Activated CD8-positive, alpha-beta memory T cell treated with anti-CD3 and anti-CD28 coated beads, Interleukin-2, amount 10 ng/mL, durations not matched to agents 7 days and 5 days (primary cell): Measurements from ENCODE around the gene USP49. TPM values are rescaled to one million over a fixed set of nuclear protein-coding genes. Genes with fewer than 3 reads are reported as not detected.

ENCODE experiments used
- ATAC-seq: fragments of 150-1000 bp; cut with Tn5 transposase; one replicate; pipeline ENCODE4 v1.10.0; 2021; ENCODE audit warnings: moderate library complexity
- CTCF ChIA-PET: fragments of 350-600 bp; sonication (Branson Sonifier 250); formaldehyde crosslinking; loops from one replicate; lab custom pipeline; 2021; ENCODE audit warnings: antibody characterized with exemption; lab: Charles Lee
- DNase-seq: peaks from one replicate; pipeline ENCODE4 v3.0.0-alpha.2; 2020
- H3K27ac Mint-ChIP-seq: one replicate; pipeline ENCODE4 v1.8.0; 2021; ENCODE audit warnings: mild to moderate bottlenecking, mixed read lengths
- H3K27me3 Mint-ChIP-seq: one replicate; pipeline ENCODE4 v1.8.0; 2021; ENCODE audit warnings: mixed read lengths
- H3K36me3 Mint-ChIP-seq: one replicate; pipeline ENCODE4 v1.8.0; 2021; ENCODE audit warnings: mild to moderate bottlenecking, mixed read lengths
- H3K4me1 Mint-ChIP-seq: one replicate; pipeline ENCODE4 v1.8.0; 2021; ENCODE audit warnings: mixed read lengths
- H3K4me3 Mint-ChIP-seq: one replicate; pipeline ENCODE4 v1.8.0; 2021; ENCODE audit warnings: mild to moderate bottlenecking, moderate library complexity, mixed read lengths
- H3K9me3 Mint-ChIP-seq: one replicate; pipeline ENCODE4 v1.8.0; 2022; ENCODE audit warnings: low read depth, mixed read lengths
- total RNA-seq, 2 experiments: library from RNA; stranded (reverse); gene quantifications; one replicate each; pipeline ENCODE4 v1.2.3, GENCODE V29; 2021

The USP49 gene
- total RNA-seq, 2 experiments from 2014 or later, result 7.7 to 9.1 TPM

DNA sequence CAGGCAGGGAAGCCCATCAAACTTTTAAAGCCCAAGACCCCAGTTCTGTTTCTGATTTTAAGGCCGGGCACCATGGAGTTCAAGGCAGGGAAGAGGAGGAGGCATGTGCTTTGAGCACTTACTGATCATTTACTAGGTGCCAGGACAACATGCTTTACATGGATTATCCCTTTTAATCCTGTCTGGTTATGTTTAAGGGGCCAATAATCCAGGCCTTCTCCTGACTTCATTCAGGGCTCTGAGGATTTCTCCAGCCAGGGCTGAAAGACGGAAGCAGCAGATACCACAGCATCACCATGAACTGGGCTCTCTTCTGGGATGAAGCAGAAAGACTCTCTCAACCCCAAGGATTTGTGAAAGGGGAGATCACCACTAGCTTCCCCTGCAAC, 42.3 kb upstream of the USP49 start:
- no peak for DNase-seq
- ATAC-seq, result no peak
- no peaks in the 10 kb centered on the region for H3K27me3 Mint-ChIP-seq
- peak overlapping the region; percentile 86 for H3K27ac Mint-ChIP-seq
- peak overlapping the region; percentile 99 for H3K4me3 Mint-ChIP-seq
- H3K4me1 Mint-ChIP-seq, result peaks cover 61% of the 10 kb centered on the region
- H3K36me3 Mint-ChIP-seq, result peaks cover 70% of the 10 kb centered on the region
- no peaks in the 10 kb centered on the region for H3K9me3 Mint-ChIP-seq
- CTCF ChIA-PET, result interaction anchor here (0.6 to 19.6 kb wide), 11 partner anchors 8 to 153 kb away, joined by 3 to 420 read pairs (median 5); partner anchors contain the start of genes BYSL, MED20, TAF8 and TOMM6

DNA sequence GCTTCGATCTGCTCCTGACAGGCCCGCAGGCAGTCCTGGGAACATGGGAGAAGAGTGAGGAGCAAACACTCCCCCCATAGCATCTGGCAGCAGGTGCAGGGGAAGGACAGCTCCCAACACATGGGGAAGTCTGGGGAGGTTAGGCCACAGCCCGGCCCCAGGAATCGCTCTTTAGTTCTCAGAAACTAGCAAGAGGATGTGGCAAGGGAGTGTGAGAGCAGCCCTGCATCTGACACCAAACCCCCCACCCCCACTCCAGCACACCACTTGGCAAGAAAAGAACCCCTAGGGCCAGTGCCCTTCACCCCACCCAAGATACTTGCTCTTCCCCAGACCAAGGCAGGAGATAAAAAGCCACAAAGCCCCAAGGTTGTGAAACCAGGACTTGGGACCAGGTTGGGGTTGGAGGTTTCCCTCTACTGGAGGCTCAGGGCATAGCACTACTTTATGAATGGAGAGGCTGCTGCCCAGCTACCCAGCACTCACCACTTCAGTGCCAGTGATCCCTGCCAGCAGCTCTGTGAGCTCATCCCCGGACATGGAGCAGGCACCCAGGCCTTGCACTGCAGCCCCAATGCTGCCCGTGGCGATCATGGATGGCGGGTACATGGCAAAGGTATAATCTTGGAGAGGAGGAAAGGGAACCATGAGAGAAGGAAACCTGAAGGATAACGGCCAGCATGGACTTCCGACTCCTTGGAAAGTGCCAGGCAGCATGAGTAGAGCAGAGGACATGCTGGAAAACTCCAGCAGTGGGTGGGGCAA, 41.1 kb upstream of the USP49 start:
- CTCF ChIA-PET, result interaction anchor here (0.7 to 19.6 kb wide), 15 partner anchors 9 to 168 kb away, joined by 3 to 420 read pairs (median 4); partner anchors contain the start of genes BYSL, MED20, TAF8 and USP49
- H3K9me3 Mint-ChIP-seq, result no peaks in the 10 kb centered on the region
- peaks cover 81% of the 10 kb centered on the region for H3K36me3 Mint-ChIP-seq
- H3K27me3 Mint-ChIP-seq, result no peaks in the 10 kb centered on the region
- peak overlapping the region; percentile 99 for H3K4me3 Mint-ChIP-seq
- peak; percentile 75 for ATAC-seq
- H3K27ac Mint-ChIP-seq, result peak overlapping the region; percentile 86
- peaks cover 60% of the 10 kb centered on the region for H3K4me1 Mint-ChIP-seq
- DNase-seq, result peak; percentile 98

DNA sequence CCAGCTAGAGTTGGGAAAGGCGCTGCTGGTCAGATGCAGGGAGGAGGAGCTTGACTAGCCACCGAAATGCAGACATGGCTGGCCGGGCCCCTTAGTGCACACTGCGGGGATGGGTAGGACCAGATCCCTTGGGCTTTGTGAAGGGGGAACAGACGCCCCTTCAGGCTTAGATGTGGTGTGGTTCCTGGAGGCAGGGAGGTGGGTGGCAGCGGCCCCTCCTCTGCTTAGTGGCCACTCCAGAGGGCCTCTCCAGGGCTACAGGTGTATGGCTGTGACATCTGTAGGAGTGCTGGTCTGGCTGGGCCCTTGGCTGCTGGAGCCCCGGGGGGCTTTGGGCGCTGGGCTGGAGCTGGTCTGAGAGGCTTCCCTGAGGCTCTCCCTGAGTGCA, 40.5 kb upstream of the USP49 start:
- CTCF ChIA-PET, result interaction anchor here (0.7 to 19.6 kb wide), 12 partner anchors 9 to 169 kb away, joined by 3 to 420 read pairs (median 4); partner anchors contain the start of genes BYSL, MED20, TAF8 and USP49
- Mint-ChIP-seq H3K9me3 (no peaks in the 10 kb centered on the region), H3K4me3 (peak overlapping the region; percentile 99), H3K4me1 (peaks cover 60% of the 10 kb centered on the region), H3K27ac (peak overlapping the region; percentile 86), H3K27me3 (no peaks in the 10 kb centered on the region), H3K36me3 (peaks cover 81% of the 10 kb centered on the region)
- DNase-seq, result no peak
- no peak for ATAC-seq

DNA sequence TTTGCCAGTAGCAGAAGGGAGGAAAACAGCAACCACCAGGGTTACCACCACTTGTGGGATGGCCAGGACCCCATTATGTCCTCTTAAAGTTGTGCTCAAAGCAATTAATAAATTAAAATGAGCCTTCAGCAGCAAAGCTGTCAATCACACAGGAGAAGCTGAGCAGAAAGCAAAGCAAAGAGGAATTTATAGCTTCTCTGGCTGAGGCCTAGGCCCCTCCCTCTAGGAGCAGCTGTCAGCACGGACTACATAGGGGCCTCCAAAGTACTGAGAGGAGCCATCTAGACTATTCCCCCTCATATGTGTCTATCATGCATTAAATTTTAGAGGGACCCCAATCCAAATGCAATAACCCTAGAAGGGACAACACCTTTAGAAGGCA, 40.0 kb upstream of the USP49 start:
- Mint-ChIP-seq H3K27ac (peak overlapping the region; percentile 86), H3K27me3 (no peaks in the 10 kb centered on the region), H3K9me3 (no peaks in the 10 kb centered on the region), H3K4me1 (peaks cover 60% of the 10 kb centered on the region), H3K36me3 (peaks cover 76% of the 10 kb centered on the region), H3K4me3 (peak overlapping the region; percentile 99)
- no peak for ATAC-seq
- CTCF ChIA-PET, result interaction anchor here (1.1 to 19.6 kb wide), 9 partner anchors 12 to 169 kb away, joined by 3 to 420 read pairs (median 8); partner anchors contain the start of genes BYSL, MED20, TAF8 and TOMM6
- DNase-seq, result no peak

DNA sequence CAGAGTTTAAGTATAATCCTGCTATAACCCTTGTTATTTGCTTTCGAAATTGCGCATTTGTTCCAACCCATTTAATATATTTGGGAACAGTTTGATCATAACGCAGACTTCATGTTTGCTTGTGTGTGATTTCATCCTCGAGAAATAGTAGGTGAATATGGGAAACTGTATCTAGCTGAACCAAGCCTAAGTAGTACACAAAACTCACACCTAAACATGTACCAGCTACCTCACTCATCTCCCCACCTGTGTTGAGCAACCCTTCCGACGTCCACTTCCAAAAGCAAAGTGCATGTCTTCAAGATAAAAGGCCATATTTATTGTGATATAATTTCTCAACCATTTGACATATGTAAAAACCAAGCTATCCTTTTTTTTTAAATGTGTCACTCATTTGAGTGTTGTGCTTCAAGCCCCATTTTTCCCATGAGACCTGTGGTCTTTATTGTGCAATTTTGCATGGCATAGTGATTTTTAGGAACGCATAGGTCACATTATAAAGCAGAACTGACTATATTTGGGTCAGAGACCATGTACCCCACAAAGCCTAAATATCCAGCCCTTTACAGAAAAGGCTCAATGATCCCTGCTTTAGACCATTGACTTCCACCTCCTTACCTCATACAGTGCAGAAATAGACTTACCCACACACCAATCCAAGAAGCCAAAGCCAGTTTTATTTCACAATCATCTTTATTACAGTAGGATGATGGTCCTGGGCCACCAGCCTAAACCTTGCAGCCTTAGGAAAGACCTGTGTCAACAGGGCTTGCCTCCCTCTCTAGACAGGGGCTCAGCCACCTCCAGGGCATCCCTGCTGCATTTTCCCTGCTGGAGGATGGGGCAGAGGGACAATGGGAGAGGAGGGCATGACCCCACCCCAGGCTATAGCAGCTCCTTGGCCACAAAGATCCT, 39.4 kb upstream of the USP49 start:
- Mint-ChIP-seq H3K4me3 (peak overlapping the region; percentile 1), H3K36me3 (peaks cover 69% of the 10 kb centered on the region), H3K27ac (peak overlapping the region; percentile 86), H3K27me3 (no peaks in the 10 kb centered on the region), H3K9me3 (no peaks in the 10 kb centered on the region), H3K4me1 (peaks cover 60% of the 10 kb centered on the region)
- DNase-seq (no peak), ATAC-seq (no peak)
- CTCF ChIA-PET, result interaction anchor here (1.5 to 19.6 kb wide), 6 partner anchors 12 to 170 kb away, joined by 5 to 420 read pairs (median 8); partner anchors contain the start of genes BYSL, MED20, TAF8 and TOMM6

- Mint-ChIP-seq H3K27me3 (no peaks in the 10 kb centered on the region), H3K9me3 (no peaks in the 10 kb centered on the region), H3K36me3 (peaks cover 62% of the 10 kb centered on the region), H3K27ac (peak overlapping the region; percentile 77), H3K4me3 (no peak overlapping the region), H3K4me1 (peaks cover 48% of the 10 kb centered on the region)
- ATAC-seq (no peak), DNase-seq (no peak)
- CTCF ChIA-PET, result interaction anchor here (1.2 to 19.6 kb wide), 4 partner anchors 9 to 145 kb away, joined by 4 to 420 read pairs (median 92); partner anchors contain the start of genes BYSL, MED20, TAF8 and TOMM6
These were observed 37.2 kb upstream of the USP49 start for GRCh38 chr6:41932378-41932777.

- H3K4me1 Mint-ChIP-seq, result peaks cover 45% of the 10 kb centered on the region
- H3K4me3 Mint-ChIP-seq, result no peak overlapping the region
- H3K9me3 Mint-ChIP-seq, result no peaks in the 10 kb centered on the region
- no peak for ATAC-seq
- H3K36me3 Mint-ChIP-seq, result peaks cover 61% of the 10 kb centered on the region
- H3K27me3 Mint-ChIP-seq, result no peaks in the 10 kb centered on the region
- CTCF ChIA-PET, result interaction anchor here (1.3 to 19.6 kb wide), 4 partner anchors 8 to 145 kb away, joined by 3 to 420 read pairs (median 93); partner anchors contain the start of genes BYSL, MED20, TAF8 and TOMM6
- no peak for DNase-seq
- H3K27ac Mint-ChIP-seq, result peak overlapping the region; percentile 25
These were observed 36.6 kb upstream of the USP49 start for GRCh38 chr6:41931792-41932191.

GRCh38 chr6:41929924-41930323, 34.7 kb upstream of the USP49 start:
- no peaks in the 10 kb centered on the region for H3K27me3 Mint-ChIP-seq

GRCh38 chr6:41927253-41927652, 32.1 kb upstream of the USP49 start:
- peaks cover 53% of the 10 kb centered on the region for H3K36me3 Mint-ChIP-seq
- DNase-seq (no peak), ATAC-seq (no peak)
- peaks cover 43% of the 10 kb centered on the region for H3K4me1 Mint-ChIP-seq
- no peaks in the 10 kb centered on the region for H3K27me3 Mint-ChIP-seq
- peak overlapping the region; percentile 70 for H3K27ac Mint-ChIP-seq
- no peaks in the 10 kb centered on the region for H3K9me3 Mint-ChIP-seq
- CTCF ChIA-PET, result interaction anchor here (0.8 to 19.6 kb wide), 5 partner anchors 9 to 139 kb away, joined by 3 to 420 read pairs (median 3); partner anchors contain the start of genes TAF8 and TOMM6
- H3K4me3 Mint-ChIP-seq, result no peak overlapping the region

More at GRCh38 chr6:41929924-41930323, 34.7 kb upstream of the USP49 start:
- H3K27ac Mint-ChIP-seq, result peak overlapping the region; percentile 32
- DNase-seq (no peak), ATAC-seq (no peak)
- peaks cover 51% of the 10 kb centered on the region for H3K36me3 Mint-ChIP-seq
- H3K4me1 Mint-ChIP-seq, result peaks cover 33% of the 10 kb centered on the region
- CTCF ChIA-PET, result interaction anchor here (0.7 to 19.6 kb wide), 5 partner anchors 9 to 143 kb away, joined by 3 to 420 read pairs (median 5); partner anchors contain the start of genes BYSL, MED20, TAF8 and TOMM6
- H3K4me3 Mint-ChIP-seq, result no peak overlapping the region
- no peaks in the 10 kb centered on the region for H3K9me3 Mint-ChIP-seq

DNA sequence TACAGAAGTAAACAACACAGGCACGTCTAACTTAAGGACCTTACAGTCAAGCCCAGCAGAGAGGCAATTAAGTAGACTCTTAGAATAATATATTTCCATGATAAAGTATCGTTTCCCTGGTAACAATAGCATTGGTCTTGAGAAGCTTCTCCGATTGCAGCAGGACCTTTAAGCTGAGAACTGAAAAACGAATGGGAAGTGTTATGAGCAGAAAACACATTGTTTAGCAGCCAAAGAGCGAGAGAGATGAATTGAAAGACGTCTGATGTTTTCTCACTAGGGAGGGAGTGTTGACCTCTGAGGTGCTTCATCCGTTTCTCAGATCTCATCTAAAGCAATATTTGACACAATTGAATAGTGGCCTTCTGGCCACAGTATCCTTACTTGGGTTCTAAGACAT, 27.0 kb upstream of the USP49 start:
- peaks cover 27% of the 10 kb centered on the region for H3K36me3 Mint-ChIP-seq
- CTCF ChIA-PET, result interaction anchor here (1.3 to 6.1 kb wide), 12 partner anchors 9 to 140 kb away, joined by 3 to 184 read pairs (median 6); partner anchors contain the start of genes CCND3, TAF8, TOMM6 and USP49
- peak overlapping the region; percentile 88 for H3K4me3 Mint-ChIP-seq
- H3K4me1 Mint-ChIP-seq, result peaks cover 55% of the 10 kb centered on the region
- H3K27ac Mint-ChIP-seq, result peak overlapping the region; percentile 98
- no peak for ATAC-seq
- no peaks in the 10 kb centered on the region for H3K27me3 Mint-ChIP-seq
- DNase-seq, result no peak
- no peaks in the 10 kb centered on the region for H3K9me3 Mint-ChIP-seq

- peak overlapping the region; percentile 98 for H3K27ac Mint-ChIP-seq
- peaks cover 27% of the 10 kb centered on the region for H3K36me3 Mint-ChIP-seq
- CTCF ChIA-PET, result interaction anchor here (0.9 to 6.1 kb wide), 23 partner anchors 9 to 1008 kb away, joined by 3 to 184 read pairs (median 5); partner anchors contain the start of genes CCND3, CNPY3, TAF8 and TOMM6
- peak; percentile 21 for ATAC-seq
- no peaks in the 10 kb centered on the region for H3K9me3 Mint-ChIP-seq
- DNase-seq, result no peak
- H3K4me3 Mint-ChIP-seq, result peak overlapping the region; percentile 88
- H3K4me1 Mint-ChIP-seq, result peaks cover 55% of the 10 kb centered on the region
- H3K27me3 Mint-ChIP-seq, result no peaks in the 10 kb centered on the region
These were observed 26.5 kb upstream of the USP49 start for GRCh38 chr6:41921712-41921998.

DNA sequence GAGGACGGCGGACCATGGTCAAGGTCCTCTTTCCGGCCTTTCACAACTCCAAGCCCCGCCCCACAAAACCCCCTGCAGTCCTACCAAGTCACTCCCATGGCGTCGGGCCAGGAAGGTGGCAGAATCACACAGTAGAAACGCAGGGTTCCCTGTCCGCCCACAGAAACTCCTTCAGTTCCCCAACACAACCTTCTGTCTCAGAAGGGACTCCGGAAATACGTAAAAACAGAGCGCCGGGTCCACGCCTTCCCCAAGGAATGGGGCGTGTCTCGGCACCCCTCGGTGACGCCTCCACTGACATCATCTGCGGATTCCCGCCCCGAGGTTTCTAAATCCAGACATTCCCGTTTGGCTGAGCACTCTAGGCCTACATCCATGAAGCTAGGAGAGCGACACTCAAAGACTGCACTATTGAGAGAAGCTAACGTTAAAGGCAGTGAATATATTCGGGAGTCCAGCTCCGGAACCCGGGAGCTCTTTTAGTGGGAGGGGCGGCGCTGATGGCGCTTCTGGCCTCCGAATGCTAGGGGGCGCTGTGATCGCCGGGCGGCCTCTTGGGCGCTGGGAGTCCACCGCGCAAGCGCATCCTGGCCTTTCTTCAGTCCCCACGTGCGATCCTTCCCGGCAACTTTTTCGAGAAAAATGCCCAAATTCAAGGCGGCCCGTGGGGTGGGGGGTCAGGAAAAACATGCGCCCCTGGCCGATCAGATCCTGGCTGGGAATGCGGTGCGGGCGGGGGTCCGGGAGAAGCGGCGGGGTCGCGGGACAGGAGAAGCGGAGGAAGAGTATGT, 25.9 kb upstream of the USP49 start, which contains the start of the genes BYSL and MED20:
TSS of gene BYSL (plus strand) at position 579 of the 791 bp plus-strand sequence. CDS start at position 643, 64 bp downstream.
TSS of gene MED20 (minus strand) at position 219 of the 791 bp plus-strand sequence. CDS start at position 98, 121 bp downstream.
- Mint-ChIP-seq H3K9me3 (no peaks in the 10 kb centered on the region), H3K4me1 (peaks cover 57% of the 10 kb centered on the region), H3K4me3 (peak within 1 kb of the TSS; percentile 88), H3K27ac (peak within 1 kb of the TSS; percentile 98), H3K36me3 (peaks cover 29% of the 10 kb centered on the region), H3K27me3 (no peaks in the 10 kb centered on the region)
- ATAC-seq, result peak; percentile 91
- CTCF ChIA-PET, result interaction anchor here (0.6 to 6.1 kb wide), 37 partner anchors 8 to 1008 kb away, joined by 3 to 184 read pairs (median 4); partner anchors contain the start of genes CCND3, CNPY3, PRICKLE4 and TAF8
- peak; percentile 96 for DNase-seq
